PFSK-1 (cell line): ENCODE measurements around the gene UGT2A3. TPM values are rescaled to one million over a fixed set of nuclear protein-coding genes. Genes with fewer than 3 reads are reported as not detected.

ENCODE experiments used
- FOXP2 ChIP-seq: optimal IDR thresholded peaks from 2 replicates; pipeline ENCODE3; 2011; ENCODE audit warnings: borderline replicate concordance, control low read depth, inconsistent platforms; ENCODE audit not compliant: insufficient read depth; ENCODE audit errors: extremely low read length, extremely low read depth
- POLR2AphosphoS5 ChIP-seq: IDR thresholded peaks from 2 replicates; pipeline ENCODE4 v1.6.1; 2012; ENCODE audit warnings: low read depth, mild to moderate bottlenecking, control low read depth, low read length, moderate library complexity
- SIN3A ChIP-seq: IDR thresholded peaks from 2 replicates; pipeline ENCODE4 v1.6.1; 2012; ENCODE audit warnings: mild to moderate bottlenecking, low read length, moderate library complexity, borderline replicate concordance; ENCODE audit not compliant: insufficient read depth
- TAF1 ChIP-seq: IDR thresholded peaks from 2 replicates; pipeline ENCODE4 v1.6.1; 2012; ENCODE audit warnings: low read length, control low read depth, borderline replicate concordance; ENCODE audit not compliant: insufficient read depth
- polyA plus RNA-seq: library from polyadenylated mRNA; unstranded; fragments of >200 nt; gene quantifications from one replicate; pipeline ENCODE4 v1.2.1, GENCODE V29; 2012; ENCODE audit warnings: low read depth, missing spikeins; ENCODE audit not compliant: insufficient read length
- TF ChIP-seq, protein P1 (sequence below), 2 experiments: IDR thresholded peaks; 2 replicates each; pipeline versions ENCODE4 v1.6.1 to v1.8.0; 2011 to 2012; ENCODE audit warnings: low read depth in 2 of 2, low read length in 2 of 2, control low read depth in 1 of 2, inconsistent platforms in 1 of 2, mild to moderate bottlenecking in 1 of 2, moderate library complexity in 1 of 2; ENCODE audit not compliant: insufficient read depth in 1 of 2

The UGT2A3 gene
- not detected for polyA plus RNA-seq

DNA sequence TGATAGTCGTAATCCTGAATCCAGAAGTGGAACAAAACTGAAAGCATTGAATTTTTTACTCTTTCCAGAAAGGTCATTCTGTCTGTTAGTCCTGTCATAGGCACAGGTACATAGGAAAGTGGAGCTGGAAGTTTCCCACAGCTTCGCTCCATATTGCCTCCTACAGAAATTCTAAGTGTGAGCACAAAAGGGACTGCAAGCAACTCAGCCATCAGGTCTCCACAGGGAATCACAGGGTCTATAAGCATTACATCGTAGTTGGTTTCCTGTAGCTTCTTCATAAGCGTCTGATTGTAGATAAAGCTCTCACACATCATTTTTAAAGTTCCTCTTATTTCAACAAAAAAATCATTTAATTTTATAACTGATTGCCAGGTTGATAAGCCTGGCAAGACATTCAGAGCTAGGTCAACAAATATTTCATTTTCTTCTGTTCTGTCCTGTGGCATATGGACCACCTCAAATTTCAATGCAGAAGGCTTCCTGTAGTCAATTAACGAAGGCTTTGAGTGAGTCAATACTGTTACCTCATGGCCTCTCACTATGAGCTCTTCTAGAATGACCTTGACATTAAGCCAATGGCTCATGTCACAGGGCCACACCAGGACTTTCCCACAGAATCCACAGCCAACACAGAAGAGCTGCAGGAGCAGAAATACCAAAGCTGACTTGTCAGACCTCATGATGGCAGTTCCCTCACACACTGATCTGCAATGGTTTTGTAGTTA, at the start of gene UGT2A3:
Gene UGT2A3, minus strand, starts transcription at position 727 of the 728 bp plus-strand sequence. Its CDS starts 44 bp downstream, at position 683.
- TF ChIP-seq, protein P1, sequence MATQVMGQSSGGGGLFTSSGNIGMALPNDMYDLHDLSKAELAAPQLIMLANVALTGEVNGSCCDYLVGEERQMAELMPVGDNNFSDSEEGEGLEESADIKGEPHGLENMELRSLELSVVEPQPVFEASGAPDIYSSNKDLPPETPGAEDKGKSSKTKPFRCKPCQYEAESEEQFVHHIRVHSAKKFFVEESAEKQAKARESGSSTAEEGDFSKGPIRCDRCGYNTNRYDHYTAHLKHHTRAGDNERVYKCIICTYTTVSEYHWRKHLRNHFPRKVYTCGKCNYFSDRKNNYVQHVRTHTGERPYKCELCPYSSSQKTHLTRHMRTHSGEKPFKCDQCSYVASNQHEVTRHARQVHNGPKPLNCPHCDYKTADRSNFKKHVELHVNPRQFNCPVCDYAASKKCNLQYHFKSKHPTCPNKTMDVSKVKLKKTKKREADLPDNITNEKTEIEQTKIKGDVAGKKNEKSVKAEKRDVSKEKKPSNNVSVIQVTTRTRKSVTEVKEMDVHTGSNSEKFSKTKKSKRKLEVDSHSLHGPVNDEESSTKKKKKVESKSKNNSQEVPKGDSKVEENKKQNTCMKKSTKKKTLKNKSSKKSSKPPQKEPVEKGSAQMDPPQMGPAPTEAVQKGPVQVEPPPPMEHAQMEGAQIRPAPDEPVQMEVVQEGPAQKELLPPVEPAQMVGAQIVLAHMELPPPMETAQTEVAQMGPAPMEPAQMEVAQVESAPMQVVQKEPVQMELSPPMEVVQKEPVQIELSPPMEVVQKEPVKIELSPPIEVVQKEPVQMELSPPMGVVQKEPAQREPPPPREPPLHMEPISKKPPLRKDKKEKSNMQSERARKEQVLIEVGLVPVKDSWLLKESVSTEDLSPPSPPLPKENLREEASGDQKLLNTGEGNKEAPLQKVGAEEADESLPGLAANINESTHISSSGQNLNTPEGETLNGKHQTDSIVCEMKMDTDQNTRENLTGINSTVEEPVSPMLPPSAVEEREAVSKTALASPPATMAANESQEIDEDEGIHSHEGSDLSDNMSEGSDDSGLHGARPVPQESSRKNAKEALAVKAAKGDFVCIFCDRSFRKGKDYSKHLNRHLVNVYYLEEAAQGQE (IDR thresholded peaks at IDR 0.05; ENCODE audit: insufficient read depth in 1 of 2, low read depth in 2 of 2, low read length in 2 of 2): no peak
- TF ChIP-seq SIN3A (no peak), FOXP2 (no peak), TAF1 (no peak), POLR2AphosphoS5 (no peak)

DNA sequence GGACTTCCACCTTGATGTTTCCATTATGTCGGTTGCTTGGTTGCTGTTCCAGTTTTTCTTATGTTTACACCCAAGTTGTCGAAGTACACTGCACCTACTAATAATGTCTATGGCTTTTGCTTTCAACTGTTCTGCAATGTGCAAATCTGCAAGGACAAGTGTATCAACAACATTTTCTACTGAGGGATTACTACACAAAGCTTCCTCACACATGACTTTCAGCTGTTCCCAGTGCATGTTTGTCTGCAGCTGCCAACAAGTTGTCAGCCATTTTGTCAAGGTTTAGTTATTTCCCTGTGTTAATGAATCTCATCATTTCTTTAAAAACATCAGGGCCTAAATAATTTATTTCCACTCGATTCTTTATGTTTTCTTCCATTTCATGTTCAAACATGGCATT, 45.4 kb upstream of the UGT2A3 start:
- TF ChIP-seq FOXP2 (no peak), POLR2AphosphoS5 (no peak), TAF1 (no peak), SIN3A (no peak)

DNA sequence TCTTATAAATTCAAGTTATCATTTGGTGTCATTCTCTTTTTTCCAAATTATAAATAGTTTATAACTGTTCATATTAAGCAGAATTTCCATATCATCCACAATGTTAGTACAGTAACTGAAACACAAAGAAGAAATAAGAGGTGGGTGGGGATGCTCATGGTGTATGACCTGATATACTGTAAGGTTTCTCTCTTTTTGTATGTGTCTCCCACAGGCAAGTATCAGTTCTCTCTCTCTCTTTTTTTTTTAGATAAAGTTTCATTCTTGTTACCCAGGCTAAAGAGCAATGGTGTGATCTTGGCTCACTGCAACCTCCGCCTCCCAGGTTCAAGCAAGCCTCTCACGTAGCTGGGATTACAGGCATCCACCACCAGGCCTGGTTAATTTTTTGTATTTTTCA, 43.7 kb upstream of the UGT2A3 start:
- TF ChIP-seq, protein P1 (IDR thresholded peaks at IDR 0.05; ENCODE audit: insufficient read depth in 1 of 2, low read depth in 2 of 2, low read length in 2 of 2): no peak
- no peak for TF ChIP-seq POLR2AphosphoS5
- TF ChIP-seq FOXP2: no peak
- no peak for TF ChIP-seq SIN3A

DNA sequence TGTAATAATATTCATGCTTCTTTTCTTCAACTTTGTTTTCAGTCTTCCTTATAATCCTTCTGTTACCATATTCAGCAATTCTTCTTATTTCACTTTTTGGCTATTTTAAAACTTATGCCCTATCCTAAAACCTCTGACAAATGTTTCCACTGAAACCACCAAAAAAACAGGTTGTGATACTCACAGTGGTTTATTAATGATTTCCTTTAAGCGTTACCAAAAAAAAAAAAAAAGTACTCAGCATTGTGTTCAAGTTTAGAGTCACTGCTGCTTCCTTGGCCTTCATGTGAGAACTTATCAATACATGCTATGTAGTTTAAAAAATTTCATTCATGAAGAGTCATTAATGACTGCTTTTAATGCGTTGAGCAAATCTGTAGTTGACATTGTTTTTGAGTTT, 35.4 kb upstream of the UGT2A3 start:
- no peak for TF ChIP-seq SIN3A
- no peak for TF ChIP-seq FOXP2
- TF ChIP-seq TAF1: no peak
- TF ChIP-seq, protein P1 (IDR thresholded peaks at IDR 0.05; ENCODE audit: insufficient read depth in 1 of 2, low read depth in 2 of 2, low read length in 2 of 2): no peak
- TF ChIP-seq POLR2AphosphoS5: no peak

DNA sequence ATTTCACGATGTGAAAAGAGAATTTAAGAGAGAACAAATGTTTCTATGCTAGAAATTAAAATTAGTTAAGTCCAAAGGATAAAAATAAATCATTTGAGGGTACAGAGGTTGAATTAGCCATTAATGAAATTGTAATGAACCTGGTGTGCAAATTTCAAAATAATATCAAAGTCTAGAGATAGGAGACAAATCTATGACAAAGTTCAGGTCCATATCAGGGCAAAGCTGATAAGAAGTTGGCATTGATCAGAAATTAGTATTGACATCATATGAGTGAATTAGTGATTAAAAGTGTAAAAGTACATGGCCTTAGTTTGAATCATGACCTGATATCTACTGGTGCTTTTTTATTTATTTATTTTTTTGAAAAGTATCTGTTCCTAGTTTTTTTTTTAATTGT, 33.8 kb upstream of the UGT2A3 start:
- no peak for TF ChIP-seq FOXP2
- no peak for TF ChIP-seq SIN3A
- TF ChIP-seq TAF1: no peak
- TF ChIP-seq, protein P1 (IDR thresholded peaks at IDR 0.05; ENCODE audit: insufficient read depth in 1 of 2, low read depth in 2 of 2, low read length in 2 of 2): no peak
- TF ChIP-seq POLR2AphosphoS5: no peak

DNA sequence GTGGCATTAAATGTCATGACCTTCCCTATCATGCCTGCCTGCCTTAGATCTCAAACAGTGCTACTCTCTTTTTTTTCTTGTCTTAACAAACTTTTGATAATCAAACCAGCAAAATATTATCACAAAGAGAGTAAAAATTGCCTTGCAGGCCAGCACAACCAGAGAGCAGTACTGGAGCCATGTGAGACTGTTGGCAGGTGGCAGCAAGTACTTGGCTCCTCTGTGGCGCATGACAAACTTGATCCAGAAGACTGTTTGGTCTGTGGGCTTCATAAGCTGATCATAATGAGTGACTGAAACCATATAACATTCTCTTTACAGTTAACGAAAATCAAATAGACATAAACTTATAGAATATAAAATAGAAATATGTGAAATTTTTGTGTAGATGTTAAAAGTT, 33.3 kb upstream of the UGT2A3 start:
- TF ChIP-seq POLR2AphosphoS5 (no peak), FOXP2 (no peak), SIN3A (no peak), TAF1 (no peak)
- TF ChIP-seq, protein P1 (IDR thresholded peaks at IDR 0.05; ENCODE audit: insufficient read depth in 1 of 2, low read depth in 2 of 2, low read length in 2 of 2): no peak
